Hematopoietic multipotent progenitor cell treated with erythropoietin and hydrocortisone succinate and interleukin-3 and kit ligand, for 6 days (in vitro differentiated cells): ENCODE results near the gene SCIN.
"Not testable (repeated sequence)": the region's sequence is repeated elsewhere in the genome, so short reads cannot be mapped to it uniquely, and the experiment has no call there.

Experiments used
- DNase-seq: peaks from one replicate; pipeline ENCODE4 v3.0.0-alpha.2; 2015

SCIN gene

DNA sequence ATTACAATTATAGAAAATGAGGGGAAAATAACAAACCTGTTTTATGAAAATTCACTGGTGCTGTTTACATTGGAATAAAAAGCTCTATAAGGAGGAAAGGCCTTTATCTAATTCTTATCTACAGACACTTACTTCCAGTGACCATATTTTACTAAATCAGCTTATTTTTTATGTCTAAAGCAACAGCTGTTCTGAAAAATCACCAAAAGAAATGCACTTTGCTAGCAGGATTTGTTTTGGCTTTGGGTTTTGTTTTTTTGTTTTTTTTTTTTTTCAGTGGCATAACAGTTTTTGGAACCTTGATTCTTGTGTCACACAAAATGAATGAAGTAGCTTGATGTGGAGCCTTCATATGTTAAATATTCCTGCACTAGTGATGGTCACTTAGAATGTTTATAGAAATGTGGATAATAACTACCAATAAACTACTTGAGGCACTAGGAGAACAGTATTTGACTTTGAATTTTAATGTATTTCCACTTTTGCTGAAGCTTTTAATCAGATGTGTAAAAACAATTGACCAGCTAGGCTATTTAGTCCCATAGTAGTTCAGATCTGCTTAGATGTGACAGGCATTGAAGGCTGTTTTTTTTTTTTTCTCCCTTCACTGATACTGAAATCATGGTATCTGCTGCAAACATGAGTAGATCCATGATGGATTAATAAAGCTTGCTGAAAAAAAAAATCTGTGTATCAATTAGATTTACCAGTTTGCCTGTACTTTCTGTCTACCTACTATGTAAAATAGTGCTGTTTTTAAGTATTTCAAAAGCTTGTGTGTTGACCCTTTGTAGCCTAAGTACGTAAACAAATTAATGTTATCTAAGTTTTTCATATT, 119.7 kb downstream of the SCIN start:
- no peak for DNase-seq

DNA sequence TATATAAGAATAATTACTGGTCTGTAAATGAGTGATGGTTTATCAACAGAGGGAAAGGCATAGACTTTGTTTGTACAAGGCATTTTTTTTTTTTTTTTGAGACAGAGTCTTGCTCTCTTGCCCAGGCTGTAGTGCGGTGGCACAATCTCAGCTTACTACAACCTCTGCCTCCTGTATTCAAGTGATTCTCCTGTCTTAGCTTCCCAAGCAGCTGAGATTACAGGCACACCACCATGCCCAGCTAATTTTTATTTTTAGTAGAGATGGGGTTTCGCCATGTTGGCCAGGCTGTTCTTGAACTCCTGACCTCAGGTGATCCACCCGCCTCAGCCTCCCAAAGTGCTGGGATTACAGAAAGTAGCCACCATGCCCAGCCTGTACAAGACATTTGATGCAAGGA, 120.9 kb downstream of the SCIN start:
- not testable (repeated sequence) for DNase-seq

DNA sequence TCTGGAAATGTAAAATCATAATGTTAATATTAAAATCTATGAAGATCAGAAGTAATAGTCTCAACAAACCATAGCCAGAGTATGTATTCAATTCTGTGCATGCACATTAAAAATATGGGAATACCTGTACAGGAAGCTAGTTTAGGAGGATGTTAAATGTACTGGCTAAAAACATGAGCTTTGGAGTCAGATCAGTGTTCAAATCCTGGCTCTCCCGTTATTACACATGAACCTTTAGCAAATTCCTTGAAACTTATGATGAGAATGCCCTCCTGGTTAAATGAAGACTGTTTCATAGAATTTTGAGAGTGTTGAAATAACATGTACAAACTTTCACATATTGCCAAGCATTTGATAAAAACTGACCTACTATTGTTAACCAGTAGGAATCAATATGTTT, 121.5 kb downstream of the SCIN start:
- no peak for DNase-seq

DNA sequence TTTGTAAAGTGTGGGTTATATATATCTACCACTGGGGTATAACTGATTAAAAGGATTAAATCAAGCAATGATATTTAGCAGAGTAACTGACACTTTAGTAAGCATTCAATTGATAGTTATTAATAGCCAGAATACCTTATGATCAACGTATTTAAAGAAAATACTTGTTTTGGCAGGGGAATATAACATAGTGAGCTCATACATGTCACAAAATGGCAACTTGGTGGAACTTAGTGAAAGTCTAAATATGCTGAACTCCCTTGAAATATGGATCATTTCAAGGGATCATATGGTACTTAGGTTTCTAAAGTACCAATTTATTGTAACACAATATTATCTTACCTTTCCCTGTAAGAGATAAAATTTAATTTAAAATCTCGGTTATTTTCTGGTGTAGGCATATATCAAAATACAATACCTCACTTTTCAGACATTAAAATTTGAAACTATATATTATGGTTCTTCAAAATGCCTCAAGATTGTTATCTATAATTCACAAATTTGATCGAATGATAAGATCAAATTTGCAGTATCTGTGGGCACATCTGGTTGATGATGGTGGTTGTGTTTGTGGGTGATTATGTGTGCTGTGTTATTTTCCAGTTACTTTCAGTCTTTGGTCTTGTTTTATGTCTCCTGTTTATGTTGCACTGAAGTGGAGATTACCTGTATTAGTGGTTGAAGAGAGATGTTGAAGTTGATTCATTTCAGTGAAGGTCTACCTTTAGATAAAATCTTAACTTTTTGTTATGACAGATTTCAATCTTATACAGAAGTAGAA, 122.1 kb downstream of the SCIN start:
- DNase-seq, result no peak

DNA sequence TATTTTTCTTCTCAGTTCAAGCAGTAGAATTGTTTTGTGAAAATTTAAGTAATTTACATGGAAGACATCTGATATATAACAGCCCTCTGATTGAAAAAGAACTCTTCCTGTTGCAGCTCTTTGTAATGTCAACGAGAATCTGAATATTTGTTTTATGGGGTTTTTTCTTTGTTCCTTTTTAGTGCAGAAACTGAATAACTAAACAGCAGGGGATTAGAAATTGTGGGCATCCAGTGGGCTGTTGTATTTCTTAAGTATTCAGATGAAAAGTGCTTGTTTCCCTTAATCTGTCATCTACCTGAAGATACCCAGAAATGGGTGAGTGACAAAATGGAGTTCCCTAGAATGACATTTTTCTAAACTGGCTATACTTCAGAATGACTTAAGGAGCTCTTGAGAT, 124.3 kb downstream of the SCIN start:
- DNase-seq, result no peak

DNA sequence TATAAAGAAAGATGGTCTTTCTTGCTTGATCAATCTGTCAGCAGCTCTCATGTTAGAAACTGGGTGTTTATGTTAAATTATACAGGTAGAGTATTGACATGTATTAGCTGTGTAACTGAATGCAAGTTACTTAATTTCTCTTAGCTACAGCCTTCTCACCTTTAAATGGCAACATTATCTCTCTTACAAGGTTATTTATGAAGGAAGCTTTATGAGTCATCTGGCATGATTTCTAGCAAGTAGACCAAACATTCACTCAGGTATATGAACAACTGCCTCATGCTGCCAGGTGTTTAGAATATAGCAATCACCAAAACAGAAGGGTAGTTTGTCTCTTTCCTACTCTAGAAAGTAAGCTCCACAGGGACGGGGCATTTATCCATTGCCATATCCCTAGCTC, 125.4 kb downstream of the SCIN start:
- no peak for DNase-seq

DNA sequence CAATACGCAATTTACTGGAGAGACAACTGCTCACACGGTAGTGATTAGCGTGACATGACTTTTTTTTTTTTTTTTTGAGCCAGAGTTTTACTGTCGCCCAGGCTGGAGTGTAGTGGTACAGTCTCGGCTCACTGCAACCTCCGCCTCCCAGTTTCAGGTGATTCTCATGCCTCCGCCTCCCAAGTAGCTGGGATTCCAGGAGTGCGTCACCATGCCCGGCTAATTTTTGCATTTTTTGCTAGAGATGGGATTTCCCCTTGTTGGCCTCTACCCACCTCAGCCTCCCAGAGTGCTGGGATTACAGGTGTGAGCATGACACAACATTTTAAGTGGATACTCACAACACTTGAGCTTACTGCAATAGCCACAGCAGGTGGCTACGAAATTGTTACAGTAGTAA, 128.8 kb downstream of the SCIN start:
- DNase-seq, result no peak

DNA sequence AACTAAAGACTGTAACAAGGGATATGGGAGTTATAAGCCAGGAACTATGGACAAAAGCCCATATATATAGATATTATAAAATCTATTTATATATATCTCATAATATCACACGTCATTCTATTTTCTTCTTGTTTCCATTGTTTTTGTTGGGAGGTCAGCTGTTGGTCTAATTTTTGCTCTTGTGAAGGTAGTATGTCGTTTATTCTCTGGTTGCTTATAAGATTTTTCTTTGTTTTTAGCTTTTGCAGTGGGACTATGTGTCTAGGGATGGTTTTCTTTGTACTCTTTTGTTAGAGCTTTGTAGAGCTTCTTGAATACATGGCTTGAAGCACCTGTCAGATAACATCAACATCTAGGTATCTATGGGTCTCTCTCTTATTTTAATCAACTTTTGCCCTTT, 130.9 kb downstream of the SCIN start:
- no peak for DNase-seq

DNA sequence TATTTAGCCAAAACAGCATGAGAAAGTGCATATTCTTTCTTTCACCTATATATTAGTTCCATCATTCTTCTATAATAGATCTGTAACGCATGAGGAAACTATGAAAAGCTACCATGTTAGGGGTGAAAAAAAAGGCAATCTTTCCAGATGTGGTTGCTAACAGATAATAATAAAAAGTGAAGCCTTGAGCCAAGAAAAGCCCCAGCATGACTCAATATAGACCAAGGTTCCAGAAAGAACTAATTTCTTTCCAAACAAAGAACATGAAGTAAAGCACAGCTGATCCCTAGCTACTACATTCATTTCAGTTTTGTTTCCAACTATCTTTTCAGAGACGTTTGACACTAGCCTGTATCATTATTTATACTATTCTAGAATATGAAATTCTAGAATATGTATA, 133.4 kb downstream of the SCIN start:
- no peak for DNase-seq

DNA sequence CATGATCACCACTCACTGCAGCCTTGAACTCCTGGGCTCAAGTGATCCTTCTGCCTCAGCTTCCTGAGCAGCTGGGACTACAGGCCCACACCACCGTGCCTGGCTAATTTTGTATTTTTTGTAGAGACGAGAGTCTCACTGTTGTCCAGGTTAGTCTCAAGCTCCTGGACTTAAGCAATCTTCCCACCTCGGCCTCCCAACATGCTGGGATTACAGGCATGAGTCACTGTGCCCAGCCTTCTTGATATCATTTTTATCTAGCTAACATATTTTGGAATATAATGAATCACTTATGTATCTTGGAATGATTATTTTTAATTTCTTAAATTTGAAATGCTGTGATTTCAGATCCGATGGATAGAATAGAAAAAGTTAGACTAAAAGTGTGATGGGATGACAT, 135.4 kb downstream of the SCIN start:
- no peak for DNase-seq

DNA sequence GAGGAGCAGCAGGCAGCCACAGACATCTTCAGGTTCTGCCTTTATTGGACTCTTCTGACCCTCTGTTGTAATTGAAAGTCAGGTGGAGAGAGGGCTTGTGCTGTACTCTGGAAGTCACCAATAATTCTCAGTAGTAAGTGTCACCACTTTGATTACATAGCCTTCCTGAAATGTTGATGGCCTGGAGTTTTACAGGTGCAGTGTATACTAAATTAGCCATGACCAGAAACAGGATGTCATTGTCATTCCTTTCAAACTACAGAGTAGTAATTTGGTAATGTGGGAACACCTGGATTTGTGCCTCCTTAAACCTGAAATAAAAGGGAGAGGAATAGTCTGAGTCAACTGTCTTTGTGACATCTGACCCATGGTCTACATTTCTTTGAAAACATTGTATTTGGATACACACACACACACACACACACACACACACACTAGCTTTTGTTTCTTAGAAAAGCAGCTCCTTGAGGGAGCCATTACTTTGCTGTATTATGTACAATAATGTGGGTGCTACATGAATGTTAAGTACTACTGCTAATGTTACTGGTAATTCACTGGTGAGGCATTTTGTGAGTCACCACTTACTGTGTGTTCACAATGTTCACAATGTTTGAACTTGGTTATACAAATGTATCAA, 136.5 kb downstream of the SCIN start:
- DNase-seq, result no peak

DNA sequence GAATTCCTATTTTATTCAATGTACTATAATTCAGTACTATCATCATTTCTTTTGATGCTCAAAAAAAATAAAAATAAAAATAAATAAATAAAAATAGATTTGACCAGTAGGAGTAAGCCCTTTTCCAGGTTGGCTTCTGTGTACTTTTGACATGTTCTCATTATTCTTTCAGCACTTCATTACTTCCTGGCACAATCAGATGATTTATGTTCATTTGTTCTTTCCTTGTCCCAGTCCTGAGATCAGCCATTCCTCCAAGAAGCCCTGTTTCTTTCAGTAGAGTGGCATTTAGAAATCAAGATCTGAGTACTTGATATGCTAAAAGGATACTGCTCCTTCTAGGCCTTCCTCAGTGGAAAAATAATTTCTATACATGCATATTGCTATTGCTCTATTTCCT, 137.8 kb downstream of the SCIN start:
- DNase-seq, result no peak
